Ramos (cell line): ENCODE data around the gene NFKBIA.
"Not testable (repeated sequence)": the region's sequence is repeated elsewhere in the genome, so short reads cannot be mapped to it uniquely, and the experiment has no call there.

Source experiments
- in situ Hi-C: fragments of 300-500 bp; cut with MboI; formaldehyde crosslinking; loops from one replicate; pipeline ENCODE4 v1.14.3; 2022; ENCODE audit warnings: low sequenced_read_pairs; ENCODE audit not compliant: unreplicated experiment

Gene NFKBIA

GRCh38 chr14:35374263-35374712 lies 30.3 kb downstream of the NFKBIA start:
- in situ Hi-C loops: no loop called here

GRCh38 chr14:35373208-35373607 lies 31.3 kb downstream of the NFKBIA start:
- in situ Hi-C loops: not testable (repeated sequence)

GRCh38 chr14:35370969-35371368 lies 33.6 kb downstream of the NFKBIA start:
- in situ Hi-C loops: no loop called here

GRCh38 chr14:35369701-35370191 lies 34.8 kb downstream of the NFKBIA start:
- in situ Hi-C loops: no loop called here

GRCh38 chr14:35368583-35369392 lies 35.8 kb downstream of the NFKBIA start:
- in situ Hi-C loops: no loop called here

GRCh38 chr14:35368139-35368460 lies 36.4 kb downstream of the NFKBIA start:
- in situ Hi-C loops: no loop called here

- in situ Hi-C loops: no loop called here
Observed at GRCh38 chr14:35367056-35367372, 37.5 kb downstream of the NFKBIA start.

- in situ Hi-C loops: no loop called here
Observed at GRCh38 chr14:35366521-35366976, 38.0 kb downstream of the NFKBIA start.

- in situ Hi-C loops: no loop called here
Observed at GRCh38 chr14:35366056-35366451, 38.5 kb downstream of the NFKBIA start.

GRCh38 chr14:35365130-35366055 lies 39.2 kb downstream of the NFKBIA start:
- in situ Hi-C loops: no loop called here

- in situ Hi-C loops: no loop called here
Observed at GRCh38 chr14:35362911-35363374, 41.6 kb downstream of the NFKBIA start.

- in situ Hi-C loops: no loop called here
Observed at GRCh38 chr14:35362450-35362849, 42.1 kb downstream of the NFKBIA start.

- in situ Hi-C loops: no loop called here
Observed at GRCh38 chr14:35361141-35361480, 43.4 kb downstream of the NFKBIA start.

- in situ Hi-C loops: not testable (repeated sequence)
Observed at GRCh38 chr14:35359655-35360054, 44.9 kb downstream of the NFKBIA start.

GRCh38 chr14:35355981-35356841 lies 48.3 kb downstream of the NFKBIA start:
- in situ Hi-C loops: no loop called here

GRCh38 chr14:35355235-35355634 lies 49.3 kb downstream of the NFKBIA start:
- in situ Hi-C loops: not testable (repeated sequence)

GRCh38 chr14:35353409-35354172 lies 51.0 kb downstream of the NFKBIA start:
- in situ Hi-C loops: no loop called here

GRCh38 chr14:35352274-35353233 lies 52.0 kb downstream of the NFKBIA start:
- in situ Hi-C loops: no loop called here
